WTC11 (cell line): Measurements from ENCODE around the gene PITX1. TPM values are rescaled to one million over a fixed set of nuclear protein-coding genes. Genes with fewer than 3 reads are reported as not detected.

Experiments
- ATAC-seq: fragments of 200-7000 bp; cut with Tn5 transposase; 2 replicates; pipeline ENCODE4 v1.10.0; 2021; ENCODE audit warnings: mild to moderate bottlenecking, moderate library complexity
- CTCF ChIA-PET: fragments of 300-600 bp; sonication (Branson Sonifier 250); formaldehyde crosslinking; loops from one replicate; lab custom pipeline; 2021; ENCODE audit warnings: antibody characterized with exemption; lab: Charles Lee
- POLR2A ChIA-PET: fragments of 350-600 bp; sonication (Branson Sonifier 250); formaldehyde crosslinking; loops from one replicate; lab custom pipeline; 2021; ENCODE audit warnings: antibody characterized with exemption; lab: Charles Lee
- DNase-seq: peaks from one replicate; pipeline ENCODE4 v3.0.0; 2021; ENCODE audit warnings: low spot score
- H3K27ac Mint-ChIP-seq: 2 replicates; pipeline ENCODE4 v1.8.0; 2021; ENCODE audit warnings: mixed read lengths
- H3K27me3 Mint-ChIP-seq: 2 replicates; pipeline ENCODE4 v1.8.0; 2021; ENCODE audit warnings: low read depth, mild to moderate bottlenecking, moderate library complexity, mixed read lengths
- H3K36me3 Mint-ChIP-seq: 2 replicates; pipeline ENCODE4 v1.8.0; 2021; ENCODE audit warnings: mixed read lengths
- H3K4me1 Mint-ChIP-seq: 2 replicates; pipeline ENCODE4 v1.8.0; 2022; ENCODE audit warnings: mixed read lengths
- H3K4me3 Mint-ChIP-seq: 2 replicates; pipeline ENCODE4 v1.8.0; 2021; ENCODE audit warnings: mild to moderate bottlenecking, moderate library complexity, mixed read lengths
- H3K9me3 Mint-ChIP-seq: 2 replicates; pipeline ENCODE4 v1.8.0; 2021; ENCODE audit warnings: mixed read lengths
- CBFB ChIP-seq: sonication (generic); formaldehyde crosslinking; IDR thresholded peaks from 2 replicates; pipeline ENCODE4 v1.8.1; 2022; ENCODE audit warnings: mild to moderate bottlenecking, low read depth, missing genetic modification reagents
- CREB1 ChIP-seq: sonication (generic); formaldehyde crosslinking; IDR thresholded peaks from 2 replicates; pipeline ENCODE4 v1.8.0; 2023; ENCODE audit warnings: mild to moderate bottlenecking, missing genetic modification reagents
- ETV6 ChIP-seq: sonication (generic); formaldehyde crosslinking; IDR thresholded peaks from 2 replicates; pipeline ENCODE4 v1.8.1; 2022; ENCODE audit warnings: mild to moderate bottlenecking, missing genetic modification reagents
- GRHL2 ChIP-seq: fragments of 250-450 bp; sonication (Bioruptor Pico); IDR thresholded peaks from 2 replicates; pipeline ENCODE4 v1.8.0; 2022; ENCODE audit warnings: mild to moderate bottlenecking, moderate library complexity; ENCODE audit not compliant: insufficient replicate concordance, severe bottlenecking
- JAZF1 ChIP-seq: fragments of 250-450 bp; sonication (Bioruptor Pico); IDR thresholded peaks from 2 replicates; pipeline ENCODE4 v1.9.0; 2021; ENCODE audit warnings: moderate library complexity, mild to moderate bottlenecking, inconsistent platforms
- SMAD3 ChIP-seq: sonication (generic); formaldehyde crosslinking; IDR thresholded peaks from 2 replicates; pipeline ENCODE4 v1.8.0; 2022; ENCODE audit warnings: missing genetic modification reagents, mild to moderate bottlenecking, borderline replicate concordance
- ZNF423 ChIP-seq: fragments of 250-450 bp; sonication (Bioruptor Pico); IDR thresholded peaks from 2 replicates; pipeline ENCODE4 v2.1.2; 2022; ENCODE audit warnings: mild to moderate bottlenecking, moderate library complexity
- total RNA-seq: library from RNA; stranded (reverse); gene quantifications from 3 replicates; pipeline ENCODE4 v1.2.3, GENCODE V29; 2021
- TF ChIP-seq, protein P1 (sequence below): sonication (generic); formaldehyde crosslinking; IDR thresholded peaks from 2 replicates; pipeline ENCODE4 v1.8.1; 2022; ENCODE audit warnings: missing genetic modification reagents, borderline replicate concordance
- TF ChIP-seq, protein P2 (sequence below): sonication (generic); formaldehyde crosslinking; IDR thresholded peaks from 2 replicates; pipeline ENCODE4 v1.8.0; 2023; ENCODE audit warnings: missing genetic modification reagents
- TF ChIP-seq, protein P3 (sequence below): fragments of 250-450 bp; sonication (Bioruptor Pico); IDR thresholded peaks from 2 replicates; pipeline ENCODE4 v1.9.0; 2021; ENCODE audit warnings: mild to moderate bottlenecking
- TF ChIP-seq, protein P4 (sequence below): sonication (generic); formaldehyde crosslinking; IDR thresholded peaks from 2 replicates; pipeline ENCODE4 v1.8.0; 2023; ENCODE audit warnings: mild to moderate bottlenecking, missing genetic modification reagents
- TF ChIP-seq, protein P5 (sequence below): sonication (generic); formaldehyde crosslinking; IDR thresholded peaks from 2 replicates; pipeline ENCODE4 v1.8.0; 2022; ENCODE audit warnings: missing genetic modification reagents
- TF ChIP-seq, protein P6 (sequence below): fragments of 250-450 bp; sonication (Bioruptor Pico); IDR thresholded peaks from 2 replicates; pipeline ENCODE4 v1.9.0; 2021; ENCODE audit warnings: mild to moderate bottlenecking
- TF ChIP-seq, protein P7 (sequence below): sonication (generic); formaldehyde crosslinking; IDR thresholded peaks from 2 replicates; pipeline ENCODE4 v1.8.1; 2023; ENCODE audit warnings: mild to moderate bottlenecking, missing genetic modification reagents

The PITX1 gene
- total RNA-seq, 1 experiment from 2014 or later = 0.13 TPM

DNA sequence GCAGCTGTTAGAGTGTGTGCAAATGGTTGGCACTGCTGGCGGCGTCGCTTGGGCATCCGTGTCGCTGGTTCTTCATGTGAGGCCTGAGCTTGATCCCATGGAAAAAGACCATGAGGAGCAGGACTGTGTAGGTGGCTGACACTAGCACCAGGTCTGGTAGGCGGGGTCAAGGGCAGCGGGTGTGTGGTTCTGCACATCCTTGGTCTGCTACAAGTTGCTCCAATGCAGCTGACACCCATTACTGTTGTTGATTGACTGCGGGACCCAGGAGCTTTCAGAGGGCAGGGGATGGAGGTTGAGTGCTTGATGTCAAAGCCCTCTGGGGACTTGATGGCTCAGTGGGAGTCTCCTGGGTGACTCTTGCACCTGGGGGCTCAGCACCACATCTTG is 29.0 kb upstream of the PITX1 start (continued):
- TF ChIP-seq, protein P1, sequence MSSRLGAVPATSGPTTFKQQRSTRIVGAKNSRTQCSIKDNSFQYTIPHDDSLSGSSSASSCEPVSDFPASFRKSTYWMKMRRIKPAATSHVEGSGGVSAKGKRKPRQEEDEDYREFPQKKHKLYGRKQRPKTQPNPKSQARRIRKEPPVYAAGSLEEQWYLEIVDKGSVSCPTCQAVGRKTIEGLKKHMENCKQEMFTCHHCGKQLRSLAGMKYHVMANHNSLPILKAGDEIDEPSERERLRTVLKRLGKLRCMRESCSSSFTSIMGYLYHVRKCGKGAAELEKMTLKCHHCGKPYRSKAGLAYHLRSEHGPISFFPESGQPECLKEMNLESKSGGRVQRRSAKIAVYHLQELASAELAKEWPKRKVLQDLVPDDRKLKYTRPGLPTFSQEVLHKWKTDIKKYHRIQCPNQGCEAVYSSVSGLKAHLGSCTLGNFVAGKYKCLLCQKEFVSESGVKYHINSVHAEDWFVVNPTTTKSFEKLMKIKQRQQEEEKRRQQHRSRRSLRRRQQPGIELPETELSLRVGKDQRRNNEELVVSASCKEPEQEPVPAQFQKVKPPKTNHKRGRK = no peak
- TF ChIP-seq, protein P2, sequence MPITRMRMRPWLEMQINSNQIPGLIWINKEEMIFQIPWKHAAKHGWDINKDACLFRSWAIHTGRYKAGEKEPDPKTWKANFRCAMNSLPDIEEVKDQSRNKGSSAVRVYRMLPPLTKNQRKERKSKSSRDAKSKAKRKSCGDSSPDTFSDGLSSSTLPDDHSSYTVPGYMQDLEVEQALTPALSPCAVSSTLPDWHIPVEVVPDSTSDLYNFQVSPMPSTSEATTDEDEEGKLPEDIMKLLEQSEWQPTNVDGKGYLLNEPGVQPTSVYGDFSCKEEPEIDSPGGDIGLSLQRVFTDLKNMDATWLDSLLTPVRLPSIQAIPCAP (CRISPR knock-in tag) = no peak

DNA sequence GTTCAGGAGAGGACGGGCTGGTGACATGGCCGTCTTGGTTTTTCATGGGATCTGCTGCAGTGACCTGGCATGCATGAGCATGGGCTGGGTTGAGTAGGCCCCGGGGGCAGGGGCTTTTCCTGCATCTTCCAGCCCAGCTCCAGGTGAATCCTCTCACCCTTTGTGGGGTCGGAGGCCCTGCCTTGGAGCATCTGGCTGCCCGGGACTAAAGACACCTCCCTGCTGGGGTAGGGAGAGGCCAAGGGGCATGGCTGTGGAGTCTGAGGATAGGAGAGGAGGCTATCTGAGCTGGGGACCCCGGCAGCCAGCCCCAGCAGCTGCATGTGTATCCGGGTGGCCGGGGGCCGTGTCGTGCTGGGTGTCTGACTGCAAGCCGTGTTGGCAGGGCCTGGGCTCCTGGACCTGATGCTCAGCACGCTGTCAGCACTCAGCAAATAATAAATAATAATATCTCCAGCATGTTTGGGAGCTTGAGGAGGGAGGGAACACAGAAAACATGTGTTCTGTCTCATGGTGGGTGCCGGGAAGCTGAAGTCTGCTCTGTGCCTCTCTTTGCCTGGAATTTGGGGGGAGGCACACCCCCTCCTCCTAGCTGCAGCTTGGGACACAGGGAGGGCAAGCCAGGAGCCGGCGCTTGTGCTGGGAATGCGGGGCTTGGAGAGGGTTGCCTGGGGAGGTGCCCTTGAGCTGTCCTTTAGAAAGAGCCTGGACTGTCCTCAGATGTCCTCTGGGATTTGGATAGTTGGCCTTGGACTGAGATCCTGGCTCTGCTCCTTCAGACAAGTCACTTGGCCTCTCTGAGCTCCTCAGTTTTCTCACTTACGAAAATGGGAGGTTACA is 28.4 kb upstream of the PITX1 start:
- TF ChIP-seq CBFB (no peak), GRHL2 (no peak), ETV6 (CRISPR knock-in tag) (no peak), JAZF1 (CRISPR knock-in tag) (no peak), SMAD3 (CRISPR knock-in tag) (no peak), CREB1 (CRISPR knock-in tag) (no peak), ZNF423 (CRISPR knock-in tag) (no peak)
- TF ChIP-seq, protein P2 (CRISPR knock-in tag) = no peak
- TF ChIP-seq, protein P3, sequence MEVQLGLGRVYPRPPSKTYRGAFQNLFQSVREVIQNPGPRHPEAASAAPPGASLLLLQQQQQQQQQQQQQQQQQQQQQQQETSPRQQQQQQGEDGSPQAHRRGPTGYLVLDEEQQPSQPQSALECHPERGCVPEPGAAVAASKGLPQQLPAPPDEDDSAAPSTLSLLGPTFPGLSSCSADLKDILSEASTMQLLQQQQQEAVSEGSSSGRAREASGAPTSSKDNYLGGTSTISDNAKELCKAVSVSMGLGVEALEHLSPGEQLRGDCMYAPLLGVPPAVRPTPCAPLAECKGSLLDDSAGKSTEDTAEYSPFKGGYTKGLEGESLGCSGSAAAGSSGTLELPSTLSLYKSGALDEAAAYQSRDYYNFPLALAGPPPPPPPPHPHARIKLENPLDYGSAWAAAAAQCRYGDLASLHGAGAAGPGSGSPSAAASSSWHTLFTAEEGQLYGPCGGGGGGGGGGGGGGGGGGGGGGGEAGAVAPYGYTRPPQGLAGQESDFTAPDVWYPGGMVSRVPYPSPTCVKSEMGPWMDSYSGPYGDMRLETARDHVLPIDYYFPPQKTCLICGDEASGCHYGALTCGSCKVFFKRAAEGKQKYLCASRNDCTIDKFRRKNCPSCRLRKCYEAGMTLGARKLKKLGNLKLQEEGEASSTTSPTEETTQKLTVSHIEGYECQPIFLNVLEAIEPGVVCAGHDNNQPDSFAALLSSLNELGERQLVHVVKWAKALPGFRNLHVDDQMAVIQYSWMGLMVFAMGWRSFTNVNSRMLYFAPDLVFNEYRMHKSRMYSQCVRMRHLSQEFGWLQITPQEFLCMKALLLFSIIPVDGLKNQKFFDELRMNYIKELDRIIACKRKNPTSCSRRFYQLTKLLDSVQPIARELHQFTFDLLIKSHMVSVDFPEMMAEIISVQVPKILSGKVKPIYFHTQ = no peak
- TF ChIP-seq, protein P4, sequence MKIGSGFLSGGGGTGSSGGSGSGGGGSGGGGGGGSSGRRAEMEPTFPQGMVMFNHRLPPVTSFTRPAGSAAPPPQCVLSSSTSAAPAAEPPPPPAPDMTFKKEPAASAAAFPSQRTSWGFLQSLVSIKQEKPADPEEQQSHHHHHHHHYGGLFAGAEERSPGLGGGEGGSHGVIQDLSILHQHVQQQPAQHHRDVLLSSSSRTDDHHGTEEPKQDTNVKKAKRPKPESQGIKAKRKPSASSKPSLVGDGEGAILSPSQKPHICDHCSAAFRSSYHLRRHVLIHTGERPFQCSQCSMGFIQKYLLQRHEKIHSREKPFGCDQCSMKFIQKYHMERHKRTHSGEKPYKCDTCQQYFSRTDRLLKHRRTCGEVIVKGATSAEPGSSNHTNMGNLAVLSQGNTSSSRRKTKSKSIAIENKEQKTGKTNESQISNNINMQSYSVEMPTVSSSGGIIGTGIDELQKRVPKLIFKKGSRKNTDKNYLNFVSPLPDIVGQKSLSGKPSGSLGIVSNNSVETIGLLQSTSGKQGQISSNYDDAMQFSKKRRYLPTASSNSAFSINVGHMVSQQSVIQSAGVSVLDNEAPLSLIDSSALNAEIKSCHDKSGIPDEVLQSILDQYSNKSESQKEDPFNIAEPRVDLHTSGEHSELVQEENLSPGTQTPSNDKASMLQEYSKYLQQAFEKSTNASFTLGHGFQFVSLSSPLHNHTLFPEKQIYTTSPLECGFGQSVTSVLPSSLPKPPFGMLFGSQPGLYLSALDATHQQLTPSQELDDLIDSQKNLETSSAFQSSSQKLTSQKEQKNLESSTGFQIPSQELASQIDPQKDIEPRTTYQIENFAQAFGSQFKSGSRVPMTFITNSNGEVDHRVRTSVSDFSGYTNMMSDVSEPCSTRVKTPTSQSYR (CRISPR knock-in tag) = no peak
- TF ChIP-seq, protein P5, sequence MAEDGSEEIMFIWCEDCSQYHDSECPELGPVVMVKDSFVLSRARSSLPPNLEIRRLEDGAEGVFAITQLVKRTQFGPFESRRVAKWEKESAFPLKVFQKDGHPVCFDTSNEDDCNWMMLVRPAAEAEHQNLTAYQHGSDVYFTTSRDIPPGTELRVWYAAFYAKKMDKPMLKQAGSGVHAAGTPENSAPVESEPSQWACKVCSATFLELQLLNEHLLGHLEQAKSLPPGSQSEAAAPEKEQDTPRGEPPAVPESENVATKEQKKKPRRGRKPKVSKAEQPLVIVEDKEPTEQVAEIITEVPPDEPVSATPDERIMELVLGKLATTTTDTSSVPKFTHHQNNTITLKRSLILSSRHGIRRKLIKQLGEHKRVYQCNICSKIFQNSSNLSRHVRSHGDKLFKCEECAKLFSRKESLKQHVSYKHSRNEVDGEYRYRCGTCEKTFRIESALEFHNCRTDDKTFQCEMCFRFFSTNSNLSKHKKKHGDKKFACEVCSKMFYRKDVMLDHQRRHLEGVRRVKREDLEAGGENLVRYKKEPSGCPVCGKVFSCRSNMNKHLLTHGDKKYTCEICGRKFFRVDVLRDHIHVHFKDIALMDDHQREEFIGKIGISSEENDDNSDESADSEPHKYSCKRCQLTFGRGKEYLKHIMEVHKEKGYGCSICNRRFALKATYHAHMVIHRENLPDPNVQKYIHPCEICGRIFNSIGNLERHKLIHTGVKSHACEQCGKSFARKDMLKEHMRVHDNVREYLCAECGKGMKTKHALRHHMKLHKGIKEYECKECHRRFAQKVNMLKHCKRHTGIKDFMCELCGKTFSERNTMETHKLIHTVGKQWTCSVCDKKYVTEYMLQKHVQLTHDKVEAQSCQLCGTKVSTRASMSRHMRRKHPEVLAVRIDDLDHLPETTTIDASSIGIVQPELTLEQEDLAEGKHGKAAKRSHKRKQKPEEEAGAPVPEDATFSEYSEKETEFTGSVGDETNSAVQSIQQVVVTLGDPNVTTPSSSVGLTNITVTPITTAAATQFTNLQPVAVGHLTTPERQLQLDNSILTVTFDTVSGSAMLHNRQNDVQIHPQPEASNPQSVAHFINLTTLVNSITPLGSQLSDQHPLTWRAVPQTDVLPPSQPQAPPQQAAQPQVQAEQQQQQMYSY (CRISPR knock-in tag) = no peak
- TF ChIP-seq, protein P6, sequence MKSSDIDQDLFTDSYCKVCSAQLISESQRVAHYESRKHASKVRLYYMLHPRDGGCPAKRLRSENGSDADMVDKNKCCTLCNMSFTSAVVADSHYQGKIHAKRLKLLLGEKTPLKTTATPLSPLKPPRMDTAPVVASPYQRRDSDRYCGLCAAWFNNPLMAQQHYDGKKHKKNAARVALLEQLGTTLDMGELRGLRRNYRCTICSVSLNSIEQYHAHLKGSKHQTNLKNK (CRISPR knock-in tag) = no peak
- TF ChIP-seq, protein P7, sequence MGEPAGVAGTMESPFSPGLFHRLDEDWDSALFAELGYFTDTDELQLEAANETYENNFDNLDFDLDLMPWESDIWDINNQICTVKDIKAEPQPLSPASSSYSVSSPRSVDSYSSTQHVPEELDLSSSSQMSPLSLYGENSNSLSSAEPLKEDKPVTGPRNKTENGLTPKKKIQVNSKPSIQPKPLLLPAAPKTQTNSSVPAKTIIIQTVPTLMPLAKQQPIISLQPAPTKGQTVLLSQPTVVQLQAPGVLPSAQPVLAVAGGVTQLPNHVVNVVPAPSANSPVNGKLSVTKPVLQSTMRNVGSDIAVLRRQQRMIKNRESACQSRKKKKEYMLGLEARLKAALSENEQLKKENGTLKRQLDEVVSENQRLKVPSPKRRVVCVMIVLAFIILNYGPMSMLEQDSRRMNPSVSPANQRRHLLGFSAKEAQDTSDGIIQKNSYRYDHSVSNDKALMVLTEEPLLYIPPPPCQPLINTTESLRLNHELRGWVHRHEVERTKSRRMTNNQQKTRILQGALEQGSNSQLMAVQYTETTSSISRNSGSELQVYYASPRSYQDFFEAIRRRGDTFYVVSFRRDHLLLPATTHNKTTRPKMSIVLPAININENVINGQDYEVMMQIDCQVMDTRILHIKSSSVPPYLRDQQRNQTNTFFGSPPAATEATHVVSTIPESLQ (CRISPR knock-in tag) = no peak
- DNase-seq (no peak), ATAC-seq (no peak)
- ChIA-PET POLR2A (no interaction called here), CTCF (interaction anchor here (1.0 to 1.5 kb wide), 3 partner anchors 11 to 158 kb away, joined by 3 to 5 read pairs (median 3); no protein-coding TSS in a partner anchor)
- Mint-ChIP-seq H3K36me3 (no peaks in the 10 kb centered on the region), H3K9me3 (no peaks in the 10 kb centered on the region), H3K27ac (no peak overlapping the region), H3K4me1 (no peaks in the 10 kb centered on the region), H3K27me3 (peaks cover 3% of the 10 kb centered on the region; the same call in 1 of the 2 replicates), H3K4me3 (no peak overlapping the region)
